Left lung (tissue), 10 donors: ENCODE results near the gene ULBP3. TPM values are rescaled to one million over a fixed set of nuclear protein-coding genes. Genes with fewer than 3 reads are reported as not detected.
A peak's percentile ranks its signal among the peaks of the same experiment; 100 is the strongest.

Source experiments
- ATAC-seq: fragments of 200-7000 bp; cut with Tn5 transposase; one replicate; pipeline ENCODE4 v1.9.1; 2020; ENCODE audit warnings: moderate library complexity
- DNase-seq, 4 donors: peaks; one replicate each; pipeline ENCODE4 v3.0.0-alpha.2; 2013 to 2020
- H3K27ac ChIP-seq, 2 donors: fragments of 200-600 bp; sonication (generic) in 1 of 2; one replicate each; pipeline versions ENCODE4 v1.5.0 to v1.8.0; 2020 to 2021
- H3K27me3 ChIP-seq, 2 donors: fragments of 200-600 bp; sonication (generic) in 1 of 2; one replicate each; pipeline versions ENCODE4 v1.5.0 to v1.8.0; 2020 to 2021
- H3K36me3 ChIP-seq, 2 donors: fragments of 200-600 bp; sonication (generic) in 1 of 2; one replicate each; pipeline versions ENCODE4 v1.5.0 to v1.8.0; 2020 to 2021
- H3K4me1 ChIP-seq, 2 donors: fragments of 200-600 bp; one replicate each; pipeline ENCODE4 v1.8.0; 2021
- H3K4me3 ChIP-seq, 2 donors: fragments of 200-600 bp; sonication (generic) in 1 of 2; one replicate each; pipeline versions ENCODE4 v1.5.0 to v1.8.0; 2020 to 2021; ENCODE audit warnings: mild to moderate bottlenecking in 1 of 2
- H3K9me3 ChIP-seq, 2 donors: fragments of 200-600 bp; sonication (generic) in 1 of 2; one replicate each; pipeline versions ENCODE4 v1.5.0 to v1.8.0; 2020 to 2021
- CTCF ChIP-seq, 2 donors: fragments of 200-600 bp; sonication (generic) in 1 of 2; IDR thresholded peaks; one replicate each; pipeline versions ENCODE4 v1.5.0 to v1.8.0; 2021; ENCODE audit warnings: antibody characterized with exemption in 2 of 2
- intact Hi-C, 2 donors: fragments of 100-400 bp; cut with DNase I; formaldehyde crosslinking; loops; one replicate each; pipeline versions ENCODE4 v1.11.2 to v1.14.2; 2022
- polyA plus RNA-seq, 6 donors: library from polyadenylated mRNA; unstranded; fragments of 120-200 nt; gene quantifications; one replicate each; pipeline ENCODE4 v1.2.1, GENCODE V29; 2013; ENCODE audit not compliant: insufficient read length in 6 of 6
- total RNA-seq, 2 donors: library from RNA; stranded (reverse); fragmentation: NEBNext Ultra II Directional; extraction: Animal tissue kit (Norgen Biotek cat#: 25700); gene quantifications; one replicate each; pipeline ENCODE4 v1.2.1, GENCODE V29; 2021
- donor health status: DM: no; HTN: yes; CAD: no.
- donor health status: DM: no; HTN: no; CAD: no.

Gene ULBP3
- total and polyA plus RNA-seq, 8 donors, result 8.6 to 13.0 (median 10.3) TPM

- no peaks in the 10 kb centered on the region for H3K4me1 ChIP-seq
- TF ChIP-seq CTCF (IDR thresholded peaks at IDR 0.05), result no peak
- no peaks in the 10 kb centered on the region for H3K36me3 ChIP-seq
- DNase-seq (no peak), ATAC-seq (no peak)
- no peak overlapping the region for H3K4me3 ChIP-seq
- no peak overlapping the region for H3K27ac ChIP-seq
- H3K27me3 ChIP-seq, result no peaks in the 10 kb centered on the region
- H3K9me3 ChIP-seq, result no peaks in the 10 kb centered on the region
- intact Hi-C loops, result no loop called here
Observed at GRCh38 chr6:150088481-150089154, 19.7 kb upstream of the ULBP3 start.

GRCh38 chr6:150087336-150087735, 18.4 kb upstream of the ULBP3 start:
- Histone ChIP-seq H3K4me3 (no peak overlapping the region), H3K9me3 (no peaks in the 10 kb centered on the region), H3K4me1 (no peaks in the 10 kb centered on the region), H3K27ac (no peak overlapping the region), H3K27me3 (peaks cover 0 to 4% of the 10 kb centered on the region in 2 donors), H3K36me3 (no peaks in the 10 kb centered on the region)
- no peak for DNase-seq
- intact Hi-C loops, result no loop called here
- TF ChIP-seq CTCF (IDR thresholded peaks at IDR 0.05), result no peak
- peak; percentile 37 for ATAC-seq

GRCh38 chr6:150086026-150086425, 17.1 kb upstream of the ULBP3 start:
- DNase-seq (no peak), ATAC-seq (no peak)
- Histone ChIP-seq H3K36me3 (no peaks in the 10 kb centered on the region), H3K4me3 (no peak overlapping the region), H3K27me3 (peaks cover 0 to 7% of the 10 kb centered on the region in 2 donors), H3K27ac (no peak overlapping the region), H3K9me3 (no peaks in the 10 kb centered on the region), H3K4me1 (no peaks in the 10 kb centered on the region)
- TF ChIP-seq CTCF (IDR thresholded peaks at IDR 0.05), result no peak
- intact Hi-C loops, result no loop called here

GRCh38 chr6:150084426-150084825, 15.5 kb upstream of the ULBP3 start:
- Histone ChIP-seq H3K4me3 (no peak overlapping the region), H3K9me3 (no peaks in the 10 kb centered on the region), H3K36me3 (no peaks in the 10 kb centered on the region), H3K27me3 (peaks cover 0 to 7% of the 10 kb centered on the region in 2 donors), H3K27ac (no peak overlapping the region), H3K4me1 (no peaks in the 10 kb centered on the region)
- no peak for TF ChIP-seq CTCF (IDR thresholded peaks at IDR 0.05)
- no peak for ATAC-seq
- DNase-seq, result no peak
- intact Hi-C loops, result loop anchor here in 1 of 2 donors (5.0 kb wide), 1 partner anchor 248 kb away; no protein-coding TSS in a partner anchor

GRCh38 chr6:150083839-150084238, 14.9 kb upstream of the ULBP3 start:
- Histone ChIP-seq H3K27me3 (peaks cover 0 to 7% of the 10 kb centered on the region in 2 donors), H3K27ac (no peak overlapping the region), H3K9me3 (no peaks in the 10 kb centered on the region), H3K36me3 (no peaks in the 10 kb centered on the region), H3K4me3 (no peak overlapping the region), H3K4me1 (no peaks in the 10 kb centered on the region)
- no peak for TF ChIP-seq CTCF (IDR thresholded peaks at IDR 0.05)
- DNase-seq, result no peak
- intact Hi-C loops, result loop anchor here in 1 of 2 donors (5.0 kb wide), 1 partner anchor 248 kb away; no protein-coding TSS in a partner anchor
- ATAC-seq, result no peak
